NB4 (cell line): ENCODE measurements around the gene DENND4C.

Experiments
- POLR2A ChIP-seq: IDR thresholded peaks from 2 replicates; pipeline ENCODE4 v1.6.1; 2011; ENCODE audit warnings: mild to moderate bottlenecking; ENCODE audit not compliant: insufficient read length; ENCODE audit errors: extremely low read depth
- TF ChIP-seq, protein P1 (sequence below): IDR thresholded peaks from one replicate; pipeline ENCODE4 v1.5.1; 2012; ENCODE audit warnings: low read depth, low read length
- TF ChIP-seq, protein P2 (sequence below): IDR thresholded peaks from 2 replicates; pipeline ENCODE4 v1.6.1; 2011; ENCODE audit warnings: low read depth, low read length

DNA sequence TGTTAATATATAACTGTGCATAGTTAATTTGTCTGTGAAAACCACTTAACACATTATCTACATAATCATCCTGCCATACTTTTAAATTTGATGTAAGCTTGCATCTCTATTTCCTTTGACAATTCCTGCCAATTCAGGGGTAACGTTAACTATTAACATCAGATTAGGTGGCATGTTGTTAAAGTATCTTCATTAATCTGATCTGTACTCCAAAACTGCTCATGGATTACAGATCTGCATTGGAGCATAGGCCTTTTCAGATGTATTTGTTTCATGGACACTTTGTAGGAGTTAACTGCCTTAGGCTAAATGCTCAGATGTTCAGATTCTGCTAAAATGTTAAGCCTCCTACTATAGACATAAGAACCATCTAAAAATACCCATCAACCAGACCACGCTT is 146.4 kb downstream of the DENND4C start:
- TF ChIP-seq, protein P1, sequence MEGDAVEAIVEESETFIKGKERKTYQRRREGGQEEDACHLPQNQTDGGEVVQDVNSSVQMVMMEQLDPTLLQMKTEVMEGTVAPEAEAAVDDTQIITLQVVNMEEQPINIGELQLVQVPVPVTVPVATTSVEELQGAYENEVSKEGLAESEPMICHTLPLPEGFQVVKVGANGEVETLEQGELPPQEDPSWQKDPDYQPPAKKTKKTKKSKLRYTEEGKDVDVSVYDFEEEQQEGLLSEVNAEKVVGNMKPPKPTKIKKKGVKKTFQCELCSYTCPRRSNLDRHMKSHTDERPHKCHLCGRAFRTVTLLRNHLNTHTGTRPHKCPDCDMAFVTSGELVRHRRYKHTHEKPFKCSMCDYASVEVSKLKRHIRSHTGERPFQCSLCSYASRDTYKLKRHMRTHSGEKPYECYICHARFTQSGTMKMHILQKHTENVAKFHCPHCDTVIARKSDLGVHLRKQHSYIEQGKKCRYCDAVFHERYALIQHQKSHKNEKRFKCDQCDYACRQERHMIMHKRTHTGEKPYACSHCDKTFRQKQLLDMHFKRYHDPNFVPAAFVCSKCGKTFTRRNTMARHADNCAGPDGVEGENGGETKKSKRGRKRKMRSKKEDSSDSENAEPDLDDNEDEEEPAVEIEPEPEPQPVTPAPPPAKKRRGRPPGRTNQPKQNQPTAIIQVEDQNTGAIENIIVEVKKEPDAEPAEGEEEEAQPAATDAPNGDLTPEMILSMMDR = no peak
- no peak for TF ChIP-seq POLR2A
- TF ChIP-seq, protein P2, sequence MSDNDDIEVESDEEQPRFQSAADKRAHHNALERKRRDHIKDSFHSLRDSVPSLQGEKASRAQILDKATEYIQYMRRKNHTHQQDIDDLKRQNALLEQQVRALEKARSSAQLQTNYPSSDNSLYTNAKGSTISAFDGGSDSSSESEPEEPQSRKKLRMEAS = no peak
